NB4 (cell line): ENCODE results near the gene TRAPPC3.

Experiments
- MYC ChIP-seq: IDR thresholded peaks from 2 replicates; pipeline ENCODE4 v1.6.1; 2011; ENCODE audit warnings: low read depth, low read length
- POLR2A ChIP-seq: IDR thresholded peaks from 2 replicates; pipeline ENCODE4 v1.6.1; 2011; ENCODE audit warnings: mild to moderate bottlenecking; ENCODE audit not compliant: insufficient read length; ENCODE audit errors: extremely low read depth
- TF ChIP-seq, protein P1 (sequence below): IDR thresholded peaks from one replicate; pipeline ENCODE4 v1.5.1; 2012; ENCODE audit warnings: low read depth, low read length
- TF ChIP-seq, protein P2 (sequence below): IDR thresholded peaks from 2 replicates; pipeline ENCODE4 v1.6.1; 2011; ENCODE audit warnings: low read depth, low read length

DNA sequence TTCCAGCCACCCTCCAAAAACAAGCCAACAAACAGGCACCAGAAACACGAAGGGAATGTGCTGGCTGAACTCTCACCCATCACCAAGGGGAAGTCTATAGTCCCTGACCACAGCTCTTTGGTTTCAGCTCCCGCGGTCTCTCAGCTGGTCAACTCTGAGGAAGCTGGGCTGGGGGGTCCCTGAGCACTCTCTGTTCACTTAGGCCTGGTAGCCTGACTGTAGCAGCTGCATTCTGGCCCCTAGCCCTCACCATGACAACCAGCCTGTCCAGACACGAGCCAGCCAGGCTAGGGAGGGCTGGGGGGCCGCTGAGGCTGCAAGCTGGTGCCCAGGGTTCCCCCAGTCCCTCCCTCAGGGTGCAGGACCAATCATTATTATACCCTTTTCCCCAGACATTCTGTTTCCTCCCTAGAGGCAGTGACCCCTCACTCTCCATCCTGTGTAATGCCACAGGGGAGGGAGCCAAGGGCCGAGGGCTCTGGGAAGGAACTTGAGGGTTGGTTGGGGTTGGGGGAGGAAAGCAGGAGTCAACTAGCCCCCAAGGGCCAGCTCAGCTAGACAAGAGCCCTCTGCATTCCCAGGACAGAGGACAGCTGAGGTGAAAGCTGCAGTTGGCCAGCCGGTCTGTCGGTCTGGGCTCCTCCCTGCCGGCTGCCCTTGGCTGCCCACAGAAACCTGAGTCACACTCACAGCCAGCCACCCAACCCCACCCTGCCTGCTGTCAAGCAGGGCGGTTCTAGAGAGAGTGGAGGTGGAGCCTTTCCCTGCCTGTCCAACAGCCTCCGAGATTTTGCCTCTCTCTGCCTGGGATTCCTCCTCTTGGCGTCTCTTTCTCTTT, 1.2 kb upstream of the TRAPPC3 start:
- TF ChIP-seq MYC (no peak), POLR2A (no peak)
- TF ChIP-seq, protein P1, sequence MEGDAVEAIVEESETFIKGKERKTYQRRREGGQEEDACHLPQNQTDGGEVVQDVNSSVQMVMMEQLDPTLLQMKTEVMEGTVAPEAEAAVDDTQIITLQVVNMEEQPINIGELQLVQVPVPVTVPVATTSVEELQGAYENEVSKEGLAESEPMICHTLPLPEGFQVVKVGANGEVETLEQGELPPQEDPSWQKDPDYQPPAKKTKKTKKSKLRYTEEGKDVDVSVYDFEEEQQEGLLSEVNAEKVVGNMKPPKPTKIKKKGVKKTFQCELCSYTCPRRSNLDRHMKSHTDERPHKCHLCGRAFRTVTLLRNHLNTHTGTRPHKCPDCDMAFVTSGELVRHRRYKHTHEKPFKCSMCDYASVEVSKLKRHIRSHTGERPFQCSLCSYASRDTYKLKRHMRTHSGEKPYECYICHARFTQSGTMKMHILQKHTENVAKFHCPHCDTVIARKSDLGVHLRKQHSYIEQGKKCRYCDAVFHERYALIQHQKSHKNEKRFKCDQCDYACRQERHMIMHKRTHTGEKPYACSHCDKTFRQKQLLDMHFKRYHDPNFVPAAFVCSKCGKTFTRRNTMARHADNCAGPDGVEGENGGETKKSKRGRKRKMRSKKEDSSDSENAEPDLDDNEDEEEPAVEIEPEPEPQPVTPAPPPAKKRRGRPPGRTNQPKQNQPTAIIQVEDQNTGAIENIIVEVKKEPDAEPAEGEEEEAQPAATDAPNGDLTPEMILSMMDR: no peak
- TF ChIP-seq, protein P2, sequence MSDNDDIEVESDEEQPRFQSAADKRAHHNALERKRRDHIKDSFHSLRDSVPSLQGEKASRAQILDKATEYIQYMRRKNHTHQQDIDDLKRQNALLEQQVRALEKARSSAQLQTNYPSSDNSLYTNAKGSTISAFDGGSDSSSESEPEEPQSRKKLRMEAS: no peak
